Measurements from ENCODE around the gene SLC15A2. TPM values are rescaled to one million over a fixed set of nuclear protein-coding genes. Genes with fewer than 3 reads are reported as not detected.

Gene SLC15A2
- total RNA-seq, 1 donor from 2014 or later: 39.2 TPM

GRCh38 chr3:121926380-121926779 lies 32.2 kb downstream of the SLC15A2 start:
- DNase-seq (ENCODE audit: low spot score): no peak

- peak; percentile 61 for DNase-seq (ENCODE audit: low spot score)
These were observed 44.1 kb downstream of the SLC15A2 start for GRCh38 chr3:121938141-121938855.

- no peak for DNase-seq (ENCODE audit: low spot score)
These were observed 47.4 kb downstream of the SLC15A2 start for GRCh38 chr3:121941592-121941991.

- peak; percentile 53 for DNase-seq (ENCODE audit: low spot score)
These were observed 48.0 kb downstream of the SLC15A2 start for GRCh38 chr3:121942116-121942786.

GRCh38 chr3:121943431-121943830 lies 49.2 kb downstream of the SLC15A2 start:
- DNase-seq (ENCODE audit: low spot score): no peak

- DNase-seq (ENCODE audit: low spot score): no peak
These were observed 54.4 kb downstream of the SLC15A2 start for GRCh38 chr3:121948641-121949040.

GRCh38 chr3:121951291-121951919 lies 57.2 kb downstream of the SLC15A2 start:
- no peak for DNase-seq (ENCODE audit: low spot score)

GRCh38 chr3:121956363-121956762 lies 62.2 kb downstream of the SLC15A2 start:
- DNase-seq (ENCODE audit: low spot score): no peak

- no peak for DNase-seq (ENCODE audit: low spot score)
These were observed 63.6 kb downstream of the SLC15A2 start for GRCh38 chr3:121957674-121958415.

GRCh38 chr3:121958801-121959200 lies 64.6 kb downstream of the SLC15A2 start:
- DNase-seq (ENCODE audit: low spot score): no peak

- no peak for DNase-seq (ENCODE audit: low spot score)
These were observed 67.1 kb downstream of the SLC15A2 start for GRCh38 chr3:121961283-121961682.

- no peak for DNase-seq (ENCODE audit: low spot score)
These were observed 68.2 kb downstream of the SLC15A2 start for GRCh38 chr3:121962443-121962842.

GRCh38 chr3:121963608-121964007 lies 69.4 kb downstream of the SLC15A2 start:
- DNase-seq (ENCODE audit: low spot score): no peak

- no peak for DNase-seq (ENCODE audit: low spot score)
These were observed 75.4 kb downstream of the SLC15A2 start for GRCh38 chr3:121969631-121970030.

- DNase-seq (ENCODE audit: low spot score): no peak
These were observed 75.8 kb downstream of the SLC15A2 start for GRCh38 chr3:121970047-121970446.

- no peak for DNase-seq (ENCODE audit: low spot score)
These were observed 80.5 kb downstream of the SLC15A2 start for GRCh38 chr3:121974601-121975111.

- no peak for DNase-seq (ENCODE audit: low spot score)
These were observed 81.6 kb downstream of the SLC15A2 start for GRCh38 chr3:121975702-121976302.

- DNase-seq (ENCODE audit: low spot score): no peak
These were observed 82.5 kb downstream of the SLC15A2 start for GRCh38 chr3:121976727-121977126.

GRCh38 chr3:121979246-121979645 lies 85.0 kb downstream of the SLC15A2 start:
- no peak for DNase-seq (ENCODE audit: low spot score)

GRCh38 chr3:121979734-121980449 lies 85.7 kb downstream of the SLC15A2 start:
- no peak for DNase-seq (ENCODE audit: low spot score)

- DNase-seq (ENCODE audit: low spot score): no peak
These were observed 86.2 kb downstream of the SLC15A2 start for GRCh38 chr3:121980450-121980796.
